WTC11 (cell line): ENCODE data around the gene QSOX2. TPM values are rescaled to one million over a fixed set of nuclear protein-coding genes. Genes with fewer than 3 reads are reported as not detected.

Source experiments
- ATAC-seq: fragments of 200-7000 bp; cut with Tn5 transposase; 2 replicates; pipeline ENCODE4 v1.10.0; 2021; ENCODE audit warnings: mild to moderate bottlenecking, moderate library complexity
- CTCF ChIA-PET: fragments of 300-600 bp; sonication (Branson Sonifier 250); formaldehyde crosslinking; loops from one replicate; lab custom pipeline; 2021; ENCODE audit warnings: antibody characterized with exemption; lab: Charles Lee
- POLR2A ChIA-PET: fragments of 350-600 bp; sonication (Branson Sonifier 250); formaldehyde crosslinking; loops from one replicate; lab custom pipeline; 2021; ENCODE audit warnings: antibody characterized with exemption; lab: Charles Lee
- DNase-seq: peaks from one replicate; pipeline ENCODE4 v3.0.0; 2021; ENCODE audit warnings: low spot score
- H3K27ac Mint-ChIP-seq: 2 replicates; pipeline ENCODE4 v1.8.0; 2021; ENCODE audit warnings: mixed read lengths
- H3K27me3 Mint-ChIP-seq: 2 replicates; pipeline ENCODE4 v1.8.0; 2021; ENCODE audit warnings: low read depth, mild to moderate bottlenecking, moderate library complexity, mixed read lengths
- H3K36me3 Mint-ChIP-seq: 2 replicates; pipeline ENCODE4 v1.8.0; 2021; ENCODE audit warnings: mixed read lengths
- H3K4me1 Mint-ChIP-seq: 2 replicates; pipeline ENCODE4 v1.8.0; 2022; ENCODE audit warnings: mixed read lengths
- H3K4me3 Mint-ChIP-seq: 2 replicates; pipeline ENCODE4 v1.8.0; 2021; ENCODE audit warnings: mild to moderate bottlenecking, moderate library complexity, mixed read lengths
- H3K9me3 Mint-ChIP-seq: 2 replicates; pipeline ENCODE4 v1.8.0; 2021; ENCODE audit warnings: mixed read lengths
- AFF4 ChIP-seq: sonication (generic); formaldehyde crosslinking; IDR thresholded peaks from 2 replicates; pipeline ENCODE4 v1.8.1; 2023; ENCODE audit warnings: mild to moderate bottlenecking, missing genetic modification reagents, borderline replicate concordance
- CREB1 ChIP-seq: sonication (generic); formaldehyde crosslinking; IDR thresholded peaks from 2 replicates; pipeline ENCODE4 v1.8.0; 2023; ENCODE audit warnings: mild to moderate bottlenecking, missing genetic modification reagents
- CTCF ChIP-seq: fragments of 200-600 bp; IDR thresholded peaks from 2 replicates; pipeline ENCODE4 v1.8.0; 2022; ENCODE audit warnings: antibody characterized with exemption
- E2F1 ChIP-seq: sonication (generic); formaldehyde crosslinking; IDR thresholded peaks from 2 replicates; pipeline ENCODE4 v1.8.0; 2022; ENCODE audit warnings: mild to moderate bottlenecking, missing genetic modification reagents
- ERG ChIP-seq: fragments of 250-450 bp; sonication (Bioruptor Pico); IDR thresholded peaks from 2 replicates; pipeline ENCODE4 v1.8.0; 2021; ENCODE audit warnings: mild to moderate bottlenecking
- FOXK1 ChIP-seq: sonication (generic); formaldehyde crosslinking; IDR thresholded peaks from 2 replicates; pipeline ENCODE4 v1.8.0; 2022; ENCODE audit warnings: mild to moderate bottlenecking, moderate library complexity, missing genetic modification reagents
- KAT7 ChIP-seq: sonication (generic); formaldehyde crosslinking; IDR thresholded peaks from 2 replicates; pipeline ENCODE4 v1.8.1; 2023; ENCODE audit warnings: missing genetic modification reagents, mild to moderate bottlenecking, borderline replicate concordance
- MAX ChIP-seq: sonication (generic); formaldehyde crosslinking; IDR thresholded peaks from 2 replicates; pipeline ENCODE4 v1.8.0; 2022; ENCODE audit warnings: mild to moderate bottlenecking, missing genetic modification reagents
- MYBL2 ChIP-seq: sonication (generic); formaldehyde crosslinking; IDR thresholded peaks from 2 replicates; pipeline ENCODE4 v1.8.1; 2023; ENCODE audit warnings: mild to moderate bottlenecking, moderate library complexity, missing genetic modification reagents
- RORB ChIP-seq: fragments of 250-450 bp; sonication (Bioruptor Pico); IDR thresholded peaks from 2 replicates; pipeline ENCODE4 v1.9.0; 2021; ENCODE audit warnings: mild to moderate bottlenecking
- SMAD4 ChIP-seq: sonication (generic); formaldehyde crosslinking; IDR thresholded peaks from 2 replicates; pipeline ENCODE4 v1.8.0; 2022; ENCODE audit warnings: mild to moderate bottlenecking, missing genetic modification reagents
- USF1 ChIP-seq: sonication (generic); formaldehyde crosslinking; IDR thresholded peaks from 2 replicates; pipeline ENCODE4 v1.8.0; 2022; ENCODE audit warnings: mild to moderate bottlenecking, missing genetic modification reagents
- ZMAT4 ChIP-seq: fragments of 250-450 bp; sonication (Bioruptor Pico); IDR thresholded peaks from 2 replicates; pipeline ENCODE4 v1.9.0; 2021; ENCODE audit warnings: mild to moderate bottlenecking
- ZNF219 ChIP-seq: sonication (generic); formaldehyde crosslinking; IDR thresholded peaks from 2 replicates; pipeline ENCODE4 v1.8.0; 2023; ENCODE audit warnings: missing genetic modification reagents, mild to moderate bottlenecking, borderline replicate concordance
- ZNF532 ChIP-seq: fragments of 250-450 bp; sonication (Bioruptor Pico); IDR thresholded peaks from 2 replicates; pipeline ENCODE4 v1.9.0; 2021; ENCODE audit warnings: mild to moderate bottlenecking, borderline replicate concordance
- ZSCAN18 ChIP-seq: fragments of 250-450 bp; sonication (Bioruptor Pico); IDR thresholded peaks from 2 replicates; pipeline ENCODE4 v2.1.2; 2022; ENCODE audit warnings: mild to moderate bottlenecking, moderate library complexity
- total RNA-seq: library from RNA; stranded (reverse); gene quantifications from 3 replicates; pipeline ENCODE4 v1.2.3, GENCODE V29; 2021

The QSOX2 gene
- total RNA-seq, 1 experiment from 2014 or later, result 33.2 TPM

- ChIA-PET POLR2A (interaction anchor here (0.9 kb wide), 1 partner anchor 23 kb away, joined by 3 read pairs; no protein-coding TSS in a partner anchor), CTCF (interaction anchor here (1.0 to 1.1 kb wide), 3 partner anchors 23 to 106 kb away, joined by 3 to 4 read pairs (median 4); no protein-coding TSS in a partner anchor)
- H3K27me3 Mint-ChIP-seq, result peaks cover 7% of the 10 kb centered on the region
- no peak for TF ChIP-seq MAX (CRISPR knock-in tag)
- no peak for TF ChIP-seq ZMAT4
- no peak for TF ChIP-seq E2F1 (CRISPR knock-in tag)
- no peak for TF ChIP-seq ZSCAN18 (CRISPR knock-in tag)
- no peak for TF ChIP-seq CREB1 (CRISPR knock-in tag)
- TF ChIP-seq CTCF, result no peak
- TF ChIP-seq ZNF219 (CRISPR knock-in tag), result no peak
- TF ChIP-seq ZNF532 (CRISPR knock-in tag), result no peak
- no peak for TF ChIP-seq AFF4 (CRISPR knock-in tag)
- TF ChIP-seq SMAD4, result no peak
- no peak for TF ChIP-seq FOXK1 (CRISPR knock-in tag)
- TF ChIP-seq KAT7 (CRISPR knock-in tag), result no peak
- no peak for TF ChIP-seq USF1
- no peak for TF ChIP-seq MYBL2 (CRISPR knock-in tag)
- TF ChIP-seq ERG, result no peak
- no peak for TF ChIP-seq RORB
- H3K9me3 Mint-ChIP-seq, result no peaks in the 10 kb centered on the region
- ATAC-seq, result no peak
- H3K4me1 Mint-ChIP-seq, result peaks cover 37% of the 10 kb centered on the region
- DNase-seq, result no peak
- peak overlapping the region; percentile 76 for H3K27ac Mint-ChIP-seq
- H3K36me3 Mint-ChIP-seq, result no peaks in the 10 kb centered on the region
- H3K4me3 Mint-ChIP-seq, result peak overlapping the region; percentile 92
These were observed 1.3 kb downstream of the QSOX2 start for GRCh38 chr9:136244122-136244968.
